Caco-2 (cell line): ENCODE results near the gene ANKFN1. TPM values are rescaled to one million over a fixed set of nuclear protein-coding genes. Genes with fewer than 3 reads are reported as not detected.

Source experiments
- BruUV-seq: library from RNA; stranded (reverse); fragments of 400-500 nt; replicated peaks from 2 replicates; lab custom pipeline; 2021; lab: Mats Ljungman, UMichigan
- CTCF ChIA-PET: fragments of 300-600 bp; sonication (Branson Sonifier 250); formaldehyde crosslinking; loops from one replicate; lab custom pipeline; 2022; ENCODE audit warnings: antibody characterized with exemption; lab: Charles Lee
- POLR2A ChIA-PET: fragments of 300-600 bp; sonication (Branson Sonifier 250); formaldehyde crosslinking; loops from one replicate; lab custom pipeline; 2022; ENCODE audit warnings: antibody characterized with exemption; lab: Charles Lee
- DNase-seq, 2 experiments: peaks; one replicate each; pipeline versions ENCODE4 v3.0.0 to v3.0.0-alpha.2; 2020 to 2022
- H3K27me3 ChIP-seq: replicated peaks from 2 replicates; pipeline ENCODE4 v1.6.0; 2011; ENCODE audit warnings: low read length; ENCODE audit not compliant: control insufficient read depth, insufficient read depth
- H3K36me3 ChIP-seq: 2 replicates; pipeline ENCODE4 v1.5.1; 2011; ENCODE audit warnings: low read length; ENCODE audit not compliant: control insufficient read depth, insufficient read depth
- H3K4me1 ChIP-seq: fragments of 250-450 bp; sonication (Bioruptor Pico); 2 replicates; pipeline ENCODE4 v1.5.1; 2020; ENCODE audit warnings: mild to moderate bottlenecking
- H3K4me3 ChIP-seq: 2 replicates; pipeline ENCODE4 v1.5.1; 2011; ENCODE audit warnings: low read depth, mild to moderate bottlenecking, control low read depth, low read length
- H3K9me3 ChIP-seq: fragments of 250-450 bp; sonication (Bioruptor Pico); 2 replicates; pipeline ENCODE4 v1.5.1; 2020; ENCODE audit warnings: mild to moderate bottlenecking, moderate library complexity
- H3K27ac Mint-ChIP-seq: one replicate; pipeline ENCODE4 v1.8.0; 2022; ENCODE audit warnings: mixed read lengths; ENCODE audit not compliant: unreplicated experiment
- H3K27me3 Mint-ChIP-seq: one replicate; pipeline ENCODE4 v1.8.0; 2022; ENCODE audit warnings: mixed read lengths; ENCODE audit not compliant: insufficient read depth, unreplicated experiment
- H3K36me3 Mint-ChIP-seq: one replicate; pipeline ENCODE4 v1.8.0; 2022; ENCODE audit warnings: mild to moderate bottlenecking, mixed read lengths; ENCODE audit not compliant: insufficient read depth, unreplicated experiment
- H3K4me1 Mint-ChIP-seq: one replicate; pipeline ENCODE4 v1.8.0; 2022; ENCODE audit warnings: low read depth, mixed read lengths; ENCODE audit not compliant: unreplicated experiment
- H3K4me3 Mint-ChIP-seq: one replicate; pipeline ENCODE4 v1.8.0; 2022; ENCODE audit warnings: mild to moderate bottlenecking, moderate library complexity, mixed read lengths; ENCODE audit not compliant: unreplicated experiment
- H3K9me3 Mint-ChIP-seq: one replicate; pipeline ENCODE4 v1.8.0; 2022; ENCODE audit warnings: mixed read lengths; ENCODE audit not compliant: unreplicated experiment
- CTCF ChIP-seq, 2 experiments: fragments of 200-600 bp in 1 of 2; IDR thresholded peaks; 1 replicate in 1 of 2; 2 replicates in 1 of 2; pipeline versions ENCODE4 v1.5.1 to v1.8.0; 2011 to 2022; ENCODE audit warnings: antibody characterized with exemption in 1 of 2, control low read depth in 1 of 2, inconsistent platforms in 1 of 2, low read depth in 1 of 2, low read length in 1 of 2, mild to moderate bottlenecking in 1 of 2, moderate library complexity in 1 of 2; ENCODE audit not compliant: insufficient read depth in 1 of 2, severe bottlenecking in 1 of 2, unreplicated experiment in 1 of 2
- intact Hi-C: fragments of 100-400 bp; cut with micrococcal nuclease; formaldehyde crosslinking; loops from one replicate; pipeline ENCODE4 v1.10.0; 2022; ENCODE audit not compliant: unreplicated experiment
- total RNA-seq: library from RNA; stranded (reverse); gene quantifications from 2 replicates; pipeline ENCODE4 v1.2.3, GENCODE V29; 2022

ANKFN1 gene
- total RNA-seq, 1 experiment from 2014 or later: 0.34 TPM

GRCh38 chr17:56434610-56435009, 281.3 kb downstream of the ANKFN1 start:
- Mint-ChIP-seq H3K4me3 (no peak overlapping the region), H3K36me3 (no peaks in the 10 kb centered on the region), H3K27me3 (no peaks in the 10 kb centered on the region), H3K9me3 (no peaks in the 10 kb centered on the region), H3K27ac (no peak overlapping the region), H3K4me1 (peaks cover 35% of the 10 kb centered on the region)
- no TSS peak for BruUV-seq
- Histone ChIP-seq H3K36me3 (no peaks in the 10 kb centered on the region; the same call in 1 of the 2 replicates), H3K4me3 (no peak overlapping the region), H3K9me3 (no peaks in the 10 kb centered on the region), H3K4me1 (peaks cover 20% of the 10 kb centered on the region), H3K27me3 (no peaks in the 10 kb centered on the region; the same call in 1 of the 2 replicates)
- no peak for TF ChIP-seq CTCF (IDR thresholded peaks at IDR 0.05; ENCODE audit: insufficient read depth in 1 of 2, low read depth in 1 of 2, low read length in 1 of 2, severe bottlenecking in 1 of 2, unreplicated experiment in 1 of 2)
- POLR2A ChIA-PET: interaction anchor here (0.5 kb wide), 1 partner anchor 307 kb away, joined by 5 read pairs; no protein-coding TSS in a partner anchor
- CTCF ChIA-PET: no interaction called here
- intact Hi-C loops: loop anchor here (2.0 to 5.0 kb wide), 2 partner anchors 43 to 60 kb away; no protein-coding TSS in a partner anchor
- no peak for DNase-seq

- Mint-ChIP-seq H3K27ac (no peak overlapping the region), H3K36me3 (no peaks in the 10 kb centered on the region), H3K27me3 (no peaks in the 10 kb centered on the region), H3K4me3 (no peak overlapping the region), H3K9me3 (no peaks in the 10 kb centered on the region), H3K4me1 (peaks cover 36% of the 10 kb centered on the region)
- POLR2A ChIA-PET: no interaction called here
- Histone ChIP-seq H3K4me1 (peaks cover 20% of the 10 kb centered on the region), H3K27me3 (no peaks in the 10 kb centered on the region; the same call in 1 of the 2 replicates), H3K9me3 (no peaks in the 10 kb centered on the region), H3K4me3 (no peak overlapping the region), H3K36me3 (no peaks in the 10 kb centered on the region; the same call in 1 of the 2 replicates)
- no peak for DNase-seq
- intact Hi-C loops: loop anchor here (5.0 kb wide), 1 partner anchor 41 kb away; no protein-coding TSS in a partner anchor
- no peak for TF ChIP-seq CTCF (IDR thresholded peaks at IDR 0.05; ENCODE audit: insufficient read depth in 1 of 2, low read depth in 1 of 2, low read length in 1 of 2, severe bottlenecking in 1 of 2, unreplicated experiment in 1 of 2)
- BruUV-seq: no TSS peak
- CTCF ChIA-PET: interaction anchor here (0.6 kb wide), 1 partner anchor 72 kb away, joined by 3 read pairs; no protein-coding TSS in a partner anchor
Observed at GRCh38 chr17:56436142-56436541, 282.9 kb downstream of the ANKFN1 start.

- Mint-ChIP-seq H3K27ac (no peak overlapping the region), H3K9me3 (no peaks in the 10 kb centered on the region), H3K4me1 (peaks cover 25% of the 10 kb centered on the region), H3K27me3 (no peaks in the 10 kb centered on the region), H3K36me3 (no peaks in the 10 kb centered on the region), H3K4me3 (no peak overlapping the region)
- H3K36me3 ChIP-seq: no peaks in the 10 kb centered on the region; the same call in 1 of the 2 replicates
- no peak overlapping the region for H3K4me3 ChIP-seq
- no peaks in the 10 kb centered on the region for H3K9me3 ChIP-seq
- intact Hi-C loops: no loop called here
- no peak for DNase-seq
- BruUV-seq: no TSS peak
- H3K27me3 ChIP-seq: no peaks in the 10 kb centered on the region
- TF ChIP-seq CTCF (IDR thresholded peaks at IDR 0.05; ENCODE audit: insufficient read depth in 1 of 2, low read depth in 1 of 2, low read length in 1 of 2, severe bottlenecking in 1 of 2, unreplicated experiment in 1 of 2): no peak
- POLR2A ChIA-PET: no interaction called here
- H3K4me1 ChIP-seq: peaks cover 9% of the 10 kb centered on the region
- CTCF ChIA-PET: no interaction called here
Observed at GRCh38 chr17:56440419-56440818, 287.1 kb downstream of the ANKFN1 start.
